Activated CD4-positive, alpha-beta T cell treated with anti-CD3 and anti-CD28 coated beads, Interleukin-2, amount 10 ng/mL, durations not matched to agents 7 days and 5 days (primary cell): ENCODE data around the gene USP33. TPM values are rescaled to one million over a fixed set of nuclear protein-coding genes. Genes with fewer than 3 reads are reported as not detected.
"Not testable (repeated sequence)": the region's sequence is repeated elsewhere in the genome, so short reads cannot be mapped to it uniquely, and the experiment has no call there.

Experiments
- CTCF ChIA-PET: fragments of 350-600 bp; sonication (Branson Sonifier 250); formaldehyde crosslinking; loops from one replicate; lab custom pipeline; 2021; ENCODE audit warnings: antibody characterized with exemption; lab: Charles Lee
- POLR2A ChIA-PET: fragments of 350-600 bp; sonication (Branson Sonifier 250); formaldehyde crosslinking; loops from one replicate; lab custom pipeline; 2021; ENCODE audit warnings: antibody characterized with exemption; lab: Charles Lee
- DNase-seq: peaks from one replicate; pipeline ENCODE4 v3.0.0-alpha.2; 2020
- H3K27ac Mint-ChIP-seq: one replicate; pipeline ENCODE4 v1.8.0; 2021; ENCODE audit warnings: mild to moderate bottlenecking, moderate library complexity, mixed read lengths
- H3K27me3 Mint-ChIP-seq: one replicate; pipeline ENCODE4 v1.8.0; 2021; ENCODE audit warnings: mixed read lengths
- H3K36me3 Mint-ChIP-seq: one replicate; pipeline ENCODE4 v1.8.0; 2021; ENCODE audit warnings: low read depth, mixed read lengths
- H3K4me1 Mint-ChIP-seq: one replicate; pipeline ENCODE4 v1.8.0; 2021; ENCODE audit warnings: mixed read lengths
- H3K4me3 Mint-ChIP-seq: one replicate; pipeline ENCODE4 v1.8.0; 2021; ENCODE audit warnings: mild to moderate bottlenecking, moderate library complexity, mixed read lengths
- H3K9me3 Mint-ChIP-seq: one replicate; pipeline ENCODE4 v1.8.0; 2021; ENCODE audit warnings: mixed read lengths
- total RNA-seq, 2 experiments: library from RNA; stranded (reverse); gene quantifications; one replicate each; pipeline ENCODE4 v1.2.3, GENCODE V29; 2021

Gene USP33
- 10 to 100 TPM; 57.7 to 58.6 TPM for total RNA-seq

GRCh38 chr1:77759071-77760028 is at the start of gene USP33:
TSS of gene USP33 (minus strand) at chr1:77759852. CDS start at chr1:77741697, 18,155 bp downstream.
- CTCF ChIA-PET, result interaction anchor here (0.5 to 0.9 kb wide), 2 partner anchors 21 to 120 kb away, joined by 4 to 6 read pairs; no protein-coding TSS in a partner anchor
- POLR2A ChIA-PET, result no interaction called here
- peaks cover 40% of the 10 kb centered on the region for H3K4me1 Mint-ChIP-seq
- H3K4me3 Mint-ChIP-seq, result peak within 1 kb of the TSS; percentile 90
- peak within 1 kb of the TSS; percentile 98 for H3K27ac Mint-ChIP-seq
- no peaks in the 10 kb centered on the region for H3K9me3 Mint-ChIP-seq
- H3K36me3 Mint-ChIP-seq, result peaks cover 4% of the 10 kb centered on the region
- DNase-seq, result peak; percentile 91
- H3K27me3 Mint-ChIP-seq, result no peaks in the 10 kb centered on the region

GRCh38 chr1:77803371-77803770 is 43.7 kb upstream of the USP33 start:
- Mint-ChIP-seq H3K27ac (no peak overlapping the region), H3K36me3 (peaks cover 17% of the 10 kb centered on the region), H3K27me3 (no peaks in the 10 kb centered on the region), H3K9me3 (no peaks in the 10 kb centered on the region), H3K4me1 (no peaks in the 10 kb centered on the region), H3K4me3 (no peak overlapping the region)
- ChIA-PET CTCF (no interaction called here), POLR2A (no interaction called here)
- DNase-seq, result no peak

GRCh38 chr1:77802026-77802425 is 42.4 kb upstream of the USP33 start:
- CTCF ChIA-PET, result no interaction called here
- DNase-seq, result no peak
- Mint-ChIP-seq H3K4me3 (no peak overlapping the region), H3K27ac (no peak overlapping the region), H3K4me1 (no peaks in the 10 kb centered on the region), H3K36me3 (peaks cover 19% of the 10 kb centered on the region), H3K9me3 (no peaks in the 10 kb centered on the region), H3K27me3 (no peaks in the 10 kb centered on the region)
- POLR2A ChIA-PET, result no interaction called here

- no peak for DNase-seq
- CTCF ChIA-PET, result no interaction called here
- no peaks in the 10 kb centered on the region for H3K27me3 Mint-ChIP-seq
- no peak overlapping the region for H3K4me3 Mint-ChIP-seq
- no peak overlapping the region for H3K27ac Mint-ChIP-seq
- POLR2A ChIA-PET, result no interaction called here
- no peaks in the 10 kb centered on the region for H3K9me3 Mint-ChIP-seq
- H3K36me3 Mint-ChIP-seq, result peaks cover 15% of the 10 kb centered on the region
- peaks cover 2% of the 10 kb centered on the region for H3K4me1 Mint-ChIP-seq
These were observed 38.3 kb upstream of the USP33 start for GRCh38 chr1:77797991-77798390.

GRCh38 chr1:77796695-77797405 is 37.2 kb upstream of the USP33 start:
- ChIA-PET POLR2A (no interaction called here), CTCF (no interaction called here)
- Mint-ChIP-seq H3K27me3 (no peaks in the 10 kb centered on the region), H3K27ac (no peak overlapping the region), H3K4me3 (no peak overlapping the region), H3K36me3 (peaks cover 14% of the 10 kb centered on the region), H3K9me3 (no peaks in the 10 kb centered on the region), H3K4me1 (peaks cover 2% of the 10 kb centered on the region)
- DNase-seq, result no peak

GRCh38 chr1:77794550-77794949 is 34.9 kb upstream of the USP33 start:
- Mint-ChIP-seq H3K4me1 (peaks cover 2% of the 10 kb centered on the region), H3K4me3 (no peak overlapping the region), H3K27me3 (no peaks in the 10 kb centered on the region), H3K27ac (no peak overlapping the region), H3K36me3 (peaks cover 24% of the 10 kb centered on the region), H3K9me3 (no peaks in the 10 kb centered on the region)
- DNase-seq, result no peak
- ChIA-PET CTCF (no interaction called here), POLR2A (no interaction called here)

GRCh38 chr1:77786093-77786741 is 26.6 kb upstream of the USP33 start:
- H3K27ac Mint-ChIP-seq, H3K9me3 Mint-ChIP-seq, POLR2A ChIA-PET, H3K4me3 Mint-ChIP-seq, CTCF ChIA-PET, H3K27me3 Mint-ChIP-seq, DNase-seq: not testable (repeated sequence)
- H3K4me1 Mint-ChIP-seq, result peaks cover 21% of the 10 kb centered on the region
- H3K36me3 Mint-ChIP-seq, result peaks cover 63% of the 10 kb centered on the region

GRCh38 chr1:77783141-77783540 is 23.5 kb upstream of the USP33 start:
- Mint-ChIP-seq H3K4me3 (no peak overlapping the region), H3K36me3 (peaks cover 50% of the 10 kb centered on the region), H3K9me3 (peaks cover 8% of the 10 kb centered on the region), H3K4me1 (peaks cover 41% of the 10 kb centered on the region), H3K27ac (peak overlapping the region; percentile 19), H3K27me3 (no peaks in the 10 kb centered on the region)
- DNase-seq, result no peak
- CTCF ChIA-PET, result interaction anchor here (0.5 kb wide), 2 partner anchors 90 to 1468 kb away, joined by 3 to 5 read pairs; no protein-coding TSS in a partner anchor
- POLR2A ChIA-PET, result no interaction called here

- CTCF ChIA-PET, result no interaction called here
- POLR2A ChIA-PET, result no interaction called here
- Mint-ChIP-seq H3K9me3 (peaks cover 6% of the 10 kb centered on the region), H3K4me3 (no peak overlapping the region), H3K4me1 (peaks cover 42% of the 10 kb centered on the region), H3K27me3 (no peaks in the 10 kb centered on the region), H3K36me3 (peaks cover 40% of the 10 kb centered on the region), H3K27ac (no peak overlapping the region)
- no peak for DNase-seq
These were observed 22.0 kb upstream of the USP33 start for GRCh38 chr1:77781683-77782082.

GRCh38 chr1:77779529-77780281 is 20.1 kb upstream of the USP33 start, which contains the start of gene MIGA1:
TSS of gene MIGA1 (plus strand) at chr1:77779649. CDS start at chr1:77783253, 3,604 bp downstream.
- H3K4me1 Mint-ChIP-seq, result peaks cover 42% of the 10 kb centered on the region
- no peaks in the 10 kb centered on the region for H3K9me3 Mint-ChIP-seq
- peak within 1 kb of the TSS; percentile 90 for H3K27ac Mint-ChIP-seq
- POLR2A ChIA-PET, result interaction anchor here (0.7 to 1.3 kb wide), 4 partner anchors 10 to 1284 kb away, joined by 3 to 10 read pairs (median 4); partner anchors contain the start of genes DNAJB4 and FUBP1
- peaks cover 21% of the 10 kb centered on the region for H3K36me3 Mint-ChIP-seq
- H3K4me3 Mint-ChIP-seq, result peak within 1 kb of the TSS; percentile 97
- no peaks in the 10 kb centered on the region for H3K27me3 Mint-ChIP-seq
- CTCF ChIA-PET, result interaction anchor here (0.7 to 1.0 kb wide), 5 partner anchors 10 to 96 kb away, joined by 3 to 6 read pairs (median 3); partner anchors contain the start of gene USP33
- peak; percentile 93 for DNase-seq

- Mint-ChIP-seq H3K27ac (no peak overlapping the region), H3K27me3 (no peaks in the 10 kb centered on the region), H3K9me3 (no peaks in the 10 kb centered on the region), H3K4me1 (peaks cover 22% of the 10 kb centered on the region), H3K36me3 (peaks cover 7% of the 10 kb centered on the region), H3K4me3 (no peak overlapping the region)
- POLR2A ChIA-PET, result no interaction called here
- no peak for DNase-seq
- CTCF ChIA-PET, result interaction anchor here (0.6 to 0.7 kb wide), 2 partner anchors 243 to 727 kb away, joined by 4 read pairs; no protein-coding TSS in a partner anchor
These were observed 16.5 kb upstream of the USP33 start for GRCh38 chr1:77776007-77776700.
